HepG2 (cell line): ENCODE measurements around the gene DACH2.

Source experiments
- ARID3A ChIP-seq: IDR thresholded peaks from 2 replicates; pipeline ENCODE4 v1.6.1; 2012; ENCODE audit warnings: low read depth, low read length, improper control_type of control experiment
- CCDC6 ChIP-seq: sonication (generic); formaldehyde crosslinking; IDR thresholded peaks from 2 replicates; pipeline ENCODE4 v1.8.1; 2022; ENCODE audit warnings: mild to moderate bottlenecking, missing genetic modification reagents, moderate library complexity
- EP300 ChIP-seq, 3 experiments: sonication (generic) in 1 of 3; formaldehyde crosslinking in 1 of 3; IDR thresholded peaks; 2 replicates each; pipeline versions ENCODE4 v1.5.1 to v1.6.1; 2011 to 2020; ENCODE audit warnings: low read depth in 2 of 3, low read length in 2 of 3, borderline replicate concordance in 1 of 3, improper control_type of control experiment in 1 of 3, mild to moderate bottlenecking in 1 of 3, missing genetic modification reagents in 1 of 3, moderate library complexity in 1 of 3
- MAFG ChIP-seq: sonication (generic); formaldehyde crosslinking; IDR thresholded peaks from 2 replicates; pipeline ENCODE4 v1.5.1; 2020; ENCODE audit warnings: mild to moderate bottlenecking, missing genetic modification reagents
- MXI1 ChIP-seq: IDR thresholded peaks from 3 replicates; pipeline ENCODE4 v1.6.1; 2012; ENCODE audit warnings: low read depth, low read length, inconsistent platforms, borderline replicate concordance
- PRDM10 ChIP-seq: sonication (generic); formaldehyde crosslinking; IDR thresholded peaks from 2 replicates; pipeline ENCODE4 v1.4.0; 2020; ENCODE audit warnings: low read depth, missing genetic modification reagents
- RAD51 ChIP-seq: fragments of 450-650 bp; IDR thresholded peaks from 2 replicates; pipeline ENCODE4 v1.6.1; 2016; ENCODE audit warnings: borderline replicate concordance
- SAFB2 ChIP-seq: sonication (generic); formaldehyde crosslinking; IDR thresholded peaks from 2 replicates; pipeline ENCODE4 v1.5.1; 2020; ENCODE audit warnings: missing genetic modification reagents, low read depth, mild to moderate bottlenecking, borderline replicate concordance
- SALL2 ChIP-seq: sonication (generic); formaldehyde crosslinking; IDR thresholded peaks from 2 replicates; pipeline ENCODE4 v1.8.1; 2023; ENCODE audit warnings: mild to moderate bottlenecking, missing genetic modification reagents, inconsistent platforms
- SIN3A ChIP-seq: IDR thresholded peaks from 2 replicates; pipeline ENCODE4 v1.6.1; 2011; ENCODE audit warnings: low read depth, mild to moderate bottlenecking, control low read depth, low read length, borderline replicate concordance
- SP2 ChIP-seq: sonication (generic); formaldehyde crosslinking; IDR thresholded peaks from 2 replicates; pipeline ENCODE4 v1.5.1; 2020; ENCODE audit warnings: mild to moderate bottlenecking, missing genetic modification reagents
- TCF7L2 ChIP-seq: IDR thresholded peaks from 2 replicates; pipeline ENCODE4 v1.6.1; 2011; ENCODE audit warnings: mild to moderate bottlenecking, low read depth, low read length, moderate library complexity
- TFDP1 ChIP-seq: IDR thresholded peaks from 2 replicates; pipeline ENCODE4 v1.6.1; 2016; ENCODE audit warnings: missing compliant biosample characterization, missing genetic modification reagents, borderline replicate concordance
- ZNF124 ChIP-seq: sonication (generic); formaldehyde crosslinking; IDR thresholded peaks from 2 replicates; pipeline ENCODE4 v1.4.0; 2020; ENCODE audit warnings: missing genetic modification reagents

GRCh38 chrX:86192827-86193226 lies 44.6 kb downstream of the DACH2 start:
- TF ChIP-seq RAD51 (no peak), MAFG (CRISPR knock-in tag) (no peak), SAFB2 (CRISPR knock-in tag) (no peak), TCF7L2 (no peak), TFDP1 (CRISPR knock-in tag) (no peak), EP300 (IDR thresholded peaks at IDR 0.05; ENCODE audit: low read depth in 2 of 2, low read length in 2 of 2) (no peak), EP300 (CRISPR knock-in tag; IDR thresholded peaks at IDR 0.05; ENCODE audit: borderline replicate concordance) (no peak), SALL2 (CRISPR knock-in tag) (no peak), CCDC6 (CRISPR knock-in tag) (no peak), SP2 (CRISPR knock-in tag) (no peak), PRDM10 (no peak), MXI1 (no peak), ZNF124 (CRISPR knock-in tag) (no peak), ARID3A (no peak), SIN3A (no peak)
